HCT116 (cell line): ENCODE measurements around the gene SIN3A.

Source experiments
- CTCF ChIP-seq, 3 experiments: fragments of 200-600 bp in 1 of 3; sonication (generic) in 1 of 3; IDR thresholded peaks in 2 of 3; conservative IDR thresholded peaks in 1 of 3; 2 replicates each; pipeline ENCODE4 v1.5.1; 2012 to 2017; ENCODE audit warnings: low read depth in 2 of 3, low read length in 2 of 3, antibody characterized with exemption in 1 of 3, borderline replicate concordance in 1 of 3, control low read depth in 1 of 3, mild to moderate bottlenecking in 1 of 3, mixed read lengths in 1 of 3, mixed run types in 1 of 3, moderate library complexity in 1 of 3; ENCODE audit not compliant: insufficient read depth in 1 of 3
- EZH2phosphoT487 ChIP-seq: fragments of 200-600 bp; IDR thresholded peaks from 2 replicates; pipeline ENCODE4 v1.6.1; 2018; ENCODE audit warnings: antibody characterized with exemption, borderline replicate concordance
- POLR2A ChIP-seq: IDR thresholded peaks from 2 replicates; pipeline ENCODE4 v1.7.0; 2011; ENCODE audit warnings: borderline replicate concordance; ENCODE audit not compliant: insufficient read depth, insufficient read length; ENCODE audit errors: extremely low read depth

DNA sequence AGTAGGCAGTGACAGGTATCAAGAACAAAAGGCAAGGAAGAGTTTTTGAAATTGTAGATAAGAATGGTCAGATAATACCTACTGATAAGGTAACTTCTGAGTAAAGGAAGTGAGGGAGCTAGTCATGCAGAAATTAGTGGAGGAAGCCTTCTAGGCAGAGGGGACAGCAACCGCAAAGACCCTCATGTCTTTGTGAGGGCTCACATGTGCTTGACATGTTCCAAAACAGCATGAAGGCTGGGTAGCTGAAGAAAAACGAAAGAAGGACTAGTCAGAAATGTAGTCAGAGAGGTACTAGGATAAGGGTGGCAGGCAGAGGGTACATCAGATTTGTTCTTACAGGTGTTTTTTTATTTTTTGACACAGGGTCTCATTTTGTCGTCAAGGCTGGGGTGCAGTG lies 5.3 kb downstream of the SIN3A start:
- TF ChIP-seq CTCF (IDR thresholded peaks at IDR 0.05 in 2 of 3, conservative IDR thresholded peaks at IDR 0.05 in 1 of 3; ENCODE audit: borderline replicate concordance in 1 of 3, insufficient read depth in 1 of 3, low read depth in 2 of 3, low read length in 2 of 3) (no peak), POLR2A (no peak), EZH2phosphoT487 (no peak)
